ENCODE data around the gene FMN2.
"Not testable (repeated sequence)": the region's sequence is repeated elsewhere in the genome, so short reads cannot be mapped to it uniquely, and the experiment has no call there.

Gene FMN2

GRCh38 chr1:240310226-240310925 is 218.7 kb downstream of the FMN2 start:
- peak; percentile 60 for DNase-seq (ENCODE audit: low spot score)

GRCh38 chr1:240312872-240313271 is 221.2 kb downstream of the FMN2 start:
- peak; percentile 77 for DNase-seq (ENCODE audit: low spot score)

- peak; percentile 41 for DNase-seq (ENCODE audit: low spot score)
Observed at GRCh38 chr1:240314845-240315801, 223.4 kb downstream of the FMN2 start.

- DNase-seq (ENCODE audit: low spot score): no peak
Observed at GRCh38 chr1:240319998-240320397, 228.3 kb downstream of the FMN2 start.

GRCh38 chr1:240320659-240321058 is 229.0 kb downstream of the FMN2 start:
- DNase-seq (ENCODE audit: low spot score): no peak

- DNase-seq (ENCODE audit: low spot score): no peak
Observed at GRCh38 chr1:240322943-240323342, 231.3 kb downstream of the FMN2 start.

- DNase-seq (ENCODE audit: low spot score): not testable (repeated sequence)
Observed at GRCh38 chr1:240328382-240328781, 236.7 kb downstream of the FMN2 start.

- no peak for DNase-seq (ENCODE audit: low spot score)
Observed at GRCh38 chr1:240329443-240329842, 237.8 kb downstream of the FMN2 start.

GRCh38 chr1:240332672-240333071 is 241.0 kb downstream of the FMN2 start:
- no peak for DNase-seq (ENCODE audit: low spot score)

- peak; percentile 79 for DNase-seq (ENCODE audit: low spot score)
Observed at GRCh38 chr1:240337781-240338180, 246.1 kb downstream of the FMN2 start.

GRCh38 chr1:240338837-240339236 is 247.2 kb downstream of the FMN2 start:
- no peak for DNase-seq (ENCODE audit: low spot score)

- no peak for DNase-seq (ENCODE audit: low spot score)
Observed at GRCh38 chr1:240341365-240342250, 249.9 kb downstream of the FMN2 start.

- DNase-seq (ENCODE audit: low spot score): no peak
Observed at GRCh38 chr1:240342251-240342625, 250.6 kb downstream of the FMN2 start.

- no peak for DNase-seq (ENCODE audit: low spot score)
Observed at GRCh38 chr1:240343045-240343444, 251.4 kb downstream of the FMN2 start.

- no peak for DNase-seq (ENCODE audit: low spot score)
Observed at GRCh38 chr1:240343966-240344365, 252.3 kb downstream of the FMN2 start.

- peak; percentile 27 for DNase-seq (ENCODE audit: low spot score)
Observed at GRCh38 chr1:240344918-240345317, 253.2 kb downstream of the FMN2 start.

GRCh38 chr1:240349695-240350094 is 258.0 kb downstream of the FMN2 start:
- no peak for DNase-seq (ENCODE audit: low spot score)

- peak; percentile 70 for DNase-seq (ENCODE audit: low spot score)
Observed at GRCh38 chr1:240350910-240351331, 259.2 kb downstream of the FMN2 start.

- no peak for DNase-seq (ENCODE audit: low spot score)
Observed at GRCh38 chr1:240351690-240352089, 260.0 kb downstream of the FMN2 start.

GRCh38 chr1:240352769-240353168 is 261.1 kb downstream of the FMN2 start:
- no peak for DNase-seq (ENCODE audit: low spot score)

GRCh38 chr1:240356568-240356967 is 264.9 kb downstream of the FMN2 start:
- no peak for DNase-seq (ENCODE audit: low spot score)

- DNase-seq (ENCODE audit: low spot score): no peak
Observed at GRCh38 chr1:240362046-240362445, 270.4 kb downstream of the FMN2 start.

Data from GM03348 (cell line).